ENCODE data around the gene TMEM168. TPM values are rescaled to one million over a fixed set of nuclear protein-coding genes. Genes with fewer than 3 reads are reported as not detected.

Gene TMEM168
- total and polyA plus RNA-seq, 2 donors from 2014 or later, result 8.8 to 26.9 TPM

DNA sequence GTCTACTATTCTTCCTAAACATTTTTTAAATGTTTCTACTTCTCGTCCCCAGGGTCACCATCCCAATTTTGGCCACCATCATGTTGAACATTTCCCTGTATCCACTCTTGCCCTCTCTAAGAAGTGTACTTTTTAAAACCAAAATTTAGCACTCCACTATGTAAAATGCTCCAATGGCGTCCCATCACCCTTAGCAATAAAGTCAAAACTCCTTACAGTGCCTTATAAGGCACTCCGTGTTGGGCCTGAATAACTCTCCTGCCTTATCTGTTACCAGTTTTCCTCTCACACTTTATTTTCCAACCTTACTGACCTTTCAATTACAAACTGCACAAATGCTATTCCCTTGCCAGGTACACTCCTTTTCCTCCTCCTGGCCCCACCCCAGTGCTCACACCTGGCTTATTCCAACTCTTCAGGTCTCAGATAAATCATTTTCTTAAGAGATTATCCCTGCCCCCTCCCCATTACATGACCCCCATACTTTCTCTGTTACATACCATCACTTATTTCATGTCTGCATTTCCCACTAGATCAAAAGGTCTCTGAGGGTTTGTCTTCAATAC, 1.3 kb downstream of the TMEM168 start:
- FAIRE-seq (no peak), DNase-seq (peak in 1 of 5 donors; percentile 3)
- Histone ChIP-seq H3K27ac (ENCODE audit: low read depth in 2 of 2, low read length in 2 of 2) (no peak overlapping the region), H3K27me3 (ENCODE audit: control insufficient read depth, insufficient read depth, low read length) (no peaks in the 10 kb centered on the region), H3K9ac (ENCODE audit: low read length in 3 of 3) (peak overlapping the region in 2 of 3 donors; percentile 70 to 91), H3K9me3 (ENCODE audit: control insufficient read depth in 2 of 3, insufficient read depth in 1 of 3, low read length in 3 of 3) (no peaks in the 10 kb centered on the region), H3K4me3 (ENCODE audit: low read length in 3 of 3) (peak overlapping the region; percentile 80 to 92 (median 83)), H3K4me1 (ENCODE audit: control insufficient read depth in 2 of 3, insufficient read depth in 2 of 3, low read depth in 1 of 3, low read length in 3 of 3) (peaks cover 5 to 6% (median 6%) of the 10 kb centered on the region in 3 donors), H3K36me3 (ENCODE audit: control insufficient read depth in 2 of 3, insufficient read depth in 3 of 3, low read length in 3 of 3) (peaks cover 0 to 3% (median 0%) of the 10 kb centered on the region in 3 donors)
- TF ChIP-seq, protein P1, sequence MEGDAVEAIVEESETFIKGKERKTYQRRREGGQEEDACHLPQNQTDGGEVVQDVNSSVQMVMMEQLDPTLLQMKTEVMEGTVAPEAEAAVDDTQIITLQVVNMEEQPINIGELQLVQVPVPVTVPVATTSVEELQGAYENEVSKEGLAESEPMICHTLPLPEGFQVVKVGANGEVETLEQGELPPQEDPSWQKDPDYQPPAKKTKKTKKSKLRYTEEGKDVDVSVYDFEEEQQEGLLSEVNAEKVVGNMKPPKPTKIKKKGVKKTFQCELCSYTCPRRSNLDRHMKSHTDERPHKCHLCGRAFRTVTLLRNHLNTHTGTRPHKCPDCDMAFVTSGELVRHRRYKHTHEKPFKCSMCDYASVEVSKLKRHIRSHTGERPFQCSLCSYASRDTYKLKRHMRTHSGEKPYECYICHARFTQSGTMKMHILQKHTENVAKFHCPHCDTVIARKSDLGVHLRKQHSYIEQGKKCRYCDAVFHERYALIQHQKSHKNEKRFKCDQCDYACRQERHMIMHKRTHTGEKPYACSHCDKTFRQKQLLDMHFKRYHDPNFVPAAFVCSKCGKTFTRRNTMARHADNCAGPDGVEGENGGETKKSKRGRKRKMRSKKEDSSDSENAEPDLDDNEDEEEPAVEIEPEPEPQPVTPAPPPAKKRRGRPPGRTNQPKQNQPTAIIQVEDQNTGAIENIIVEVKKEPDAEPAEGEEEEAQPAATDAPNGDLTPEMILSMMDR (IDR thresholded peaks at IDR 0.05; ENCODE audit: borderline replicate concordance, extremely low read depth, insufficient read depth), result no peak
- intact Hi-C loops (cut with DNase I), result no loop called here

DNA sequence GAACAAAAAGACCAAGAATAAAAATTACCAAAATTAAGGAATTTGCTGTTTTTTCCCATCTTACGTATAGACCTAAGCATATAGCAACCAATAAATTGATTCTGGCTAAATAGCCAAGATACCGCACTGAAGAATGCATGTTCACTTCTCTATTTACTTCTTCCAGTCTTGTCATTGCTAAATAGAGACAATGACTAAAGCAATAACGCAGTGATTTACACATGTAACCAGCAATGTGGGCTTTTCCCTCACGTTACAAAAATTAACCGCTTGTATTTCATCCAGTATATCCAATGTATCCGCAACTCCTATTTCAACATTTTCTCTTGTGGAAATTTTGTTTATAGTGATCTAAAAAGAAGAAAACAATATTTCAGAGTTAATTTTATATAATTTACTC, 5.6 kb downstream of the TMEM168 start:
- TF ChIP-seq, protein P1 (IDR thresholded peaks at IDR 0.05; ENCODE audit: borderline replicate concordance, extremely low read depth, insufficient read depth), result no peak
- H3K27ac ChIP-seq (ENCODE audit: low read depth in 2 of 2, low read length in 2 of 2), result no peak overlapping the region
- peaks cover 0 to 3% (median 0%) of the 10 kb centered on the region in 3 donors for H3K36me3 ChIP-seq (ENCODE audit: control insufficient read depth in 2 of 3, insufficient read depth in 3 of 3, low read length in 3 of 3)
- no peak overlapping the region for H3K4me3 ChIP-seq (ENCODE audit: low read length in 3 of 3)
- H3K4me1 ChIP-seq (ENCODE audit: control insufficient read depth in 2 of 3, insufficient read depth in 2 of 3, low read depth in 1 of 3, low read length in 3 of 3), result peaks cover 5 to 6% (median 6%) of the 10 kb centered on the region in 3 donors
- H3K9ac ChIP-seq (ENCODE audit: low read length in 3 of 3), result no peak overlapping the region
- no peaks in the 10 kb centered on the region for H3K9me3 ChIP-seq (ENCODE audit: control insufficient read depth in 2 of 3, insufficient read depth in 1 of 3, low read length in 3 of 3)
- FAIRE-seq, result no peak
- intact Hi-C loops (cut with DNase I), result no loop called here
- H3K27me3 ChIP-seq (ENCODE audit: control insufficient read depth, insufficient read depth, low read length), result no peaks in the 10 kb centered on the region
- no peak for DNase-seq

- H3K9ac ChIP-seq (ENCODE audit: low read length in 3 of 3), result no peak overlapping the region
- peaks cover 0 to 3% (median 0%) of the 10 kb centered on the region in 3 donors for H3K36me3 ChIP-seq (ENCODE audit: control insufficient read depth in 2 of 3, insufficient read depth in 3 of 3, low read length in 3 of 3)
- H3K27me3 ChIP-seq (ENCODE audit: control insufficient read depth, insufficient read depth, low read length), result no peaks in the 10 kb centered on the region
- H3K4me3 ChIP-seq (ENCODE audit: low read length in 3 of 3), result no peak overlapping the region
- FAIRE-seq, result no peak
- no peaks in the 10 kb centered on the region for H3K9me3 ChIP-seq (ENCODE audit: control insufficient read depth in 2 of 3, insufficient read depth in 1 of 3, low read length in 3 of 3)
- intact Hi-C loops (cut with DNase I), result no loop called here
- TF ChIP-seq, protein P1 (IDR thresholded peaks at IDR 0.05; ENCODE audit: borderline replicate concordance, extremely low read depth, insufficient read depth), result no peak
- H3K4me1 ChIP-seq (ENCODE audit: control insufficient read depth in 2 of 3, insufficient read depth in 2 of 3, low read depth in 1 of 3, low read length in 3 of 3), result no peaks in the 10 kb centered on the region
- H3K27ac ChIP-seq (ENCODE audit: low read depth in 2 of 2, low read length in 2 of 2), result no peak overlapping the region
- no peak for DNase-seq
Observed at GRCh38 chr7:112782498-112782897, 7.7 kb downstream of the TMEM168 start.

DNA sequence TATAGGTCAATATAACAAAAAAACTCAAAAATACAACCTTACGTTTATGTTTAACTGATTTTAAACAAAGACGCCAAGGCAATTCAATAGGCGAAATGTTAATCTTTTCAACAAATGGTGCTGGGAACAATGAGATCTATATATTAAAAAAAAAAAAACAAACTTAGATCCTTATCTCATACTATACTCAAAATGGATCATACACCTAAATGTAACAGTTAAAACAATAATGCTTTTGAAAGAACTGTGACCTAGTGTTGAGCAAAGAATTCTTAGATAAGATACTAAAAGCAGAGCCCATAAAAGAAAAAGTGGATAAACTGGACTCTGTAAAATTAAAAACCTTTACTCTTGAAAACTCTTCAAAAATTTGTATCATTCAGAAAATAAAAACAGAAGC, 8.6 kb downstream of the TMEM168 start:
- FAIRE-seq, result no peak
- Histone ChIP-seq H3K27me3 (ENCODE audit: control insufficient read depth, insufficient read depth, low read length) (no peaks in the 10 kb centered on the region), H3K27ac (ENCODE audit: low read depth in 2 of 2, low read length in 2 of 2) (no peak overlapping the region), H3K36me3 (ENCODE audit: control insufficient read depth in 2 of 3, insufficient read depth in 3 of 3, low read length in 3 of 3) (peaks cover 0 to 3% (median 0%) of the 10 kb centered on the region in 3 donors), H3K4me3 (ENCODE audit: low read length in 3 of 3) (no peak overlapping the region), H3K4me1 (ENCODE audit: control insufficient read depth in 2 of 3, insufficient read depth in 2 of 3, low read depth in 1 of 3, low read length in 3 of 3) (no peaks in the 10 kb centered on the region), H3K9ac (ENCODE audit: low read length in 3 of 3) (no peak overlapping the region), H3K9me3 (ENCODE audit: control insufficient read depth in 2 of 3, insufficient read depth in 1 of 3, low read length in 3 of 3) (no peaks in the 10 kb centered on the region)
- TF ChIP-seq, protein P1 (IDR thresholded peaks at IDR 0.05; ENCODE audit: borderline replicate concordance, extremely low read depth, insufficient read depth), result no peak
- no peak for DNase-seq
- intact Hi-C loops (cut with DNase I), result no loop called here

Measured in kidney (tissue), 14 donors.